VCaP (cell line): ENCODE results near the gene FUT6.

ENCODE experiments used
- H3K27ac ChIP-seq: fragments of 450-650 bp; 2 replicates; pipeline ENCODE4 v1.5.1; 2017
- CTCF ChIP-seq: fragments of 450-650 bp; conservative IDR thresholded peaks from 2 replicates; pipeline ENCODE4 v1.5.1; 2017; ENCODE audit warnings: mild to moderate bottlenecking, moderate library complexity

The FUT6 gene

DNA sequence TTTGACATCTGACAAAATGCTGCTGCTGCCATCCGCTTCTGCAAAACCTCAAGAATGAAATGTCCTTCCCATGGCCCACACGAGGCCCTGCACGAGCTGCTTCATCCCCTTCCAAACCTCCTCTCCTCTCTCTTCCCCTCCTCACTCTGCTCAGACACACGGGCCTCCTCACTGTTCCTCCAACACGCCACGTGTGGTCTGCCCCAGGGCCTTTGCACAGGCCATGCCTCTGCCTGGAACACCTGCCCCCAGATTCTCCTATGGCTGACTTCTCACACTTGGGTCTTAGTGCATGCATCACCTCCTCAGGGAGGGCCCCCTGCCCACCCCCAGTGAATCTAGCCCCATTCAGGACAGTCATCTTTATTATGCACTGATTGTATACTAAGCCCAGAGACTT is 18.7 kb downstream of the FUT6 start:
- TF ChIP-seq CTCF = no peak
- H3K27ac ChIP-seq = no peak overlapping the region

DNA sequence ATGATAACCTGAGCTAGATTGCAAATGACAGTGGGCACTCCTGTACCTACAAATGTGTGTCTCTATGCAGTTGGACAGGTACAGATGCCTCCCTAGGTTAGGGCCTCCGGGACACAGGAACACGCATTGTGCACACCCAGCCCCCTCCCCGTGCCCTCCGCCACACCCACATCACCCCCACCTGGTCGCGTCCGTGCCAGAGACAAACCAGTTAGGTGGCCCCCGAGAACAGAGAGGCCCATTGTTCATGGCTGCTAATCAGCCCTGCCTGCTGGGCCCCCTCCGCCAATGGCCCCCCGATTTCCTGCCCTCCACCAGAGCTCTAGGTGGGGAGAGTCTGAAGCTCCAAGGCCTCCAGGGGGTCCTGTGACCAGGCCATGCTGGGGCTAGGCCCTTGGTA is 20.9 kb downstream of the FUT6 start:
- no peak for TF ChIP-seq CTCF
- H3K27ac ChIP-seq = no peak overlapping the region

DNA sequence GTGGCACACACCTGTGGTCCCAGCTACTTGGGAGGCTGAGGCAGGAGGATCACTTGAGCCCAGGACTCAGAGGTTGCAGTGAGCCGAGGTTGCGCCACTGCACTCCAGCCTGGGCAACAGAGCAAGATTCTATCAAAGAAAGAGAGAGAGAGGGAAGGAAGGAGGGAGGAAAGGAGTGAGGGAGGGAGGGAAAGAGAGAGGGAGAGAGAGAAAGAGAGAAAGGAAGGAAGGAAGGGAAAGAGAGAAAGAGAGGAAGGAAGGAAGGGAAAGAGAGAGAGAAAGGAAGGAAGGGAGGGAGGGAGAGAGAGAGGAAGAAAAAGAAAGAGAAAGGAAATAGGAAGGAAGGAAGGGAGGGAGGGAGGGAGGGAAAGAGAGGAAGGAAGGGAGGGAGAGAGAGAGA is 22.3 kb downstream of the FUT6 start:
- no peak for TF ChIP-seq CTCF
- no peak overlapping the region for H3K27ac ChIP-seq

DNA sequence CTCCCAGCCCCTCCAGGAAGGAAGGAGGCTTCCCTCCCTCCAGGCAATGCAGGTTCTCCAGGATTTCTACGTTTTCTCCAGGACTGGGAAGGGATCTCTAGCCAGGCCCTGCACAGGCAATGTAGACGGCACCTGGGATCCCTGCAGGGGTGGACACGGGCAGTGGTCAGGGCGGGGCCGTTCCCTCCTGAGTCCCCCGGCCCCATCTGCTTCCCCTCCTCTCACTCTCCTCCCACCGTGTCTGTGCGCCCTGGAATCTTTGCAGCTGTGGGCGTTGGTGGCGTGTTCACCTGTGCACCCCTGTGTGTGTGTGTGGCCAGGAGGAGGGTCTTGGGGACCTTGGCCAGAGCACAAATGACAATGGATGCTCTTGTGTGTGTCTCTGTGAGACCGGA is 24.7 kb downstream of the FUT6 start:
- TF ChIP-seq CTCF = no peak
- no peak overlapping the region for H3K27ac ChIP-seq

DNA sequence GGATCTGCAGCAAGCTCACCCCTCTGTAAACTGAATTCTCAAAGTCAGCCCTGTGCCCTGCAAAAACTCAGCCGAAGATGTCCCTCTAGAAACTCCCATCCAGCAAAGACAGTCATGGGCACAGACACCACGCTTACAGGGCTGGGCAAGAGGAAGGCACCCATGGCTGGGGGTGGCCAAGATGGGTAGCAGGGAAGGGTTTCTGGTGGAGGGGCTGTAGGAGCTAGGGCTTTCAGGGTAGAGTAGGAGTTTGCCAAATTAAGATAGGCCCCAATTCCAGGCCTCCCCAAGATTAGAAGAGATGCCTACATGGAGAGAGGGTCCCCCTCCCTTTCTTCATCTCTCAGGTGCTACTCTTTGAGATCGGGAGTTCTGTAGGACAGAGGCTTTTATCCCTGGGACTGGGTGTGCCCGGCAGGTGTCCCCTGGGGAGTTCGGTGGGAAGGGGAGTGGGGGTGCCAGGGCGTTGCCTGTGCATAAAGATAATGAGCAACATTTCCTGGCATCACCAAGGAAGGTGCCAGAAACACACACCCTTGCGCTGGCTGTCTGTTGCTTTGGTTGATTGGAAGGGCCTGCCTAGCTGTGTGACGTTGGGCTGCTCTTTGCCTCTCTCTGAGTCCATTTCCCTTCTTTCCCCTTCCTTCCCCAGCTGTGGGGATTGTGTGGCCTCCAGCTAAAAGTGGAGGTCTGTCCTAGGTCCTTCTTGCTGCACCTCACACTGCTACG is 25.2 kb downstream of the FUT6 start:
- no peak overlapping the region for H3K27ac ChIP-seq
- no peak for TF ChIP-seq CTCF

DNA sequence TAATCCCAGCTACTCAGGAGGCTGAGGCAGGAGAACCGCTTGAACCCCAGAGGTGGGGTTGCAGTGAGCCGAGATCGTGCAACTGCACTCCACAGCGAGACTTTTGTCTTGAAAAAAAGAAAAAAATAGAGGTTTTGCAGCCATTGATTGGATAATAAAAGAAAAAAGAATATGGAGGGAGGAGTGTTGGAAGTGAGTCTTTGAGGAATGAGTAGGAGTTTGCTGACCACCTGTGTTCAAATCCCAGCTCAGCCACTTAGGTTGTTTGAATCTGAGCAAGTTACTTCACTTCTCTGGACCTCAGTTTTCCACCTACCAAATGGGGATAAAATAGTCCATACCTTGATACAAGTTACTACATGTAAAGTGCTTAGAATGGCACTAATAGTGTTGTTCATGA is 28.4 kb downstream of the FUT6 start:
- TF ChIP-seq CTCF = no peak
- H3K27ac ChIP-seq = no peak overlapping the region

- H3K27ac ChIP-seq = no peak overlapping the region
- TF ChIP-seq CTCF = no peak
These were observed 30.0 kb downstream of the FUT6 start for GRCh38 chr19:5809469-5809868.

DNA sequence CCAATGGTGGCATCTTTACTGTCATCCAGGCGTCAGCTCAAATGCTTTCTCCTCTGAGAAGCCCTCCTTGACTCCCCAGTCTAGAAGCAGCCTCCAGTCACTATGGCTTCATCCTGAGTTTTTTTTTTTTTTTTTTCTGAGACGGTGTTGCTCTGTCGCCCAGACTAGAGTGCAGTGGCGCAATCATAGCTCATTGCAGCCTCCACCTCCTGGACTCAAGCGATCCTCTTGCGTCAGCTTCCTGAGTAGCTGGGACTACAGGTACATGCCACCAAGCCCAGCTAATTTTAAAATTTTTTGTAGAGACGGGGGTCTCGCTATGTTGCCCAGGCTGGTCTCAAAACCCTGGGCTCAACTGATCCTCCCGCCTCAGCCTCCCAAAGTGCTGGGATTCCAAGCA is 30.4 kb downstream of the FUT6 start:
- H3K27ac ChIP-seq = no peak overlapping the region
- TF ChIP-seq CTCF = no peak
